ENCODE measurements around the gene MYPN.

MYPN gene

GRCh38 chr10:68253346-68253745 is 144.1 kb downstream of the MYPN start:
- TF ChIP-seq FOXK2 (IDR thresholded peaks at IDR 0.05) (no peak), NFRKB (IDR thresholded peaks at IDR 0.05) (no peak), FOXM1 (IDR thresholded peaks at IDR 0.05; ENCODE audit: borderline replicate concordance) (no peak), SP1 (IDR thresholded peaks at IDR 0.05) (no peak), PKNOX1 (IDR thresholded peaks at IDR 0.05) (no peak)
- POLR2A ChIA-PET = interaction anchor here (0.9 to 1.4 kb wide), 2 partner anchors 22 to 78 kb away, joined by 4 to 5 read pairs; partner anchors contain the start of genes ATOH7 and HNRNPH3
- CTCF ChIA-PET = interaction anchor here (0.5 to 1.4 kb wide), 2 partner anchors 46 to 48 kb away, joined by 4 to 5 read pairs; no protein-coding TSS in a partner anchor
- no peak for DNase-seq (ENCODE audit: extremely low spot score)

DNA sequence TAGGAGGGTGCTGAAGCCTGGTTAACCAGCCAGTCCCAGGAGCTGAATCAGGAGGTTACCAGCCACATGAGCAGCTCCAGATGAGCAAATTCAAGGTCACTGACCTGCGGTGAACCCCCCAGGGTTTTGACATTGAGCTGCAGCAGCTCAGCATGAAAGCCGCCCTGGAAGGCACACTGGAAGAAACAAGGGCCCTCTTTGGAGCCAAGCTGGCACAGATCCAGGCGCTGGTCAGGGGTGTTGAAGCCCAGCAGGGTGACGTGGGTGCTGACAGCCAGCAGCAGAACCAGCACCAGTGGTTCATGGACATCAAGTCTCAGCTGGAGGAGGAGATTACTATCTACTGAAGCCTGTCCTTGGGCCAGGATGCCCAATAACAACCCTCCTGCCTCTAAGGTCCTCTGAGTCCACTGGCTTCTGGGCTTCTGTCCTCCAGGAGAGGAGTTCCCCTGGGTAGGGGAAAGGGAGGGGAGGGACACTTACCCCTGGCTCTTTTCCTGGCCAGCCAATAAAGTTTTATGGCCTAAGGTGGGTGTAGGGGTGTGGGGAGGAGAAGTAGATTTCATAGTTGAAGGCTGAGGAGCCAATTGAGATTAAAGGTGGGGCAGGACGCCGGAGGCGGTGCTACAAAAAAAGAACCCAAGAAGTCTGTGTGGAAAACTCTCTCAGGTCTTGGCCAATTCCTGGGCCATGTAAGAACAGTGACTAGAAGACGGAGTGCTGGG is 152.0 kb downstream of the MYPN start:
- ChIA-PET CTCF (interaction anchor here (0.8 kb wide), 1 partner anchor 49 kb away, joined by 3 read pairs; no protein-coding TSS in a partner anchor), POLR2A (no interaction called here)
- DNase-seq (ENCODE audit: extremely low spot score) = no peak
- TF ChIP-seq FOXK2 (IDR thresholded peaks at IDR 0.05) (no peak), SP1 (IDR thresholded peaks at IDR 0.05) (no peak), FOXM1 (IDR thresholded peaks at IDR 0.05; ENCODE audit: borderline replicate concordance) (no peak), ARNT (IDR thresholded peaks at IDR 0.05) (no peak), SUZ12 (IDR thresholded peaks at IDR 0.05) (no peak), ELF4 (IDR thresholded peaks at IDR 0.05) (no peak), FOXA1 (IDR thresholded peaks at IDR 0.05) (no peak), PKNOX1 (IDR thresholded peaks at IDR 0.05) (no peak), TARDBP (IDR thresholded peaks at IDR 0.05) (no peak), HDGF (IDR thresholded peaks at IDR 0.05; ENCODE audit: borderline replicate concordance) (no peak), LEF1 (IDR thresholded peaks at IDR 0.05; ENCODE audit: borderline replicate concordance) (no peak), NFRKB (IDR thresholded peaks at IDR 0.05) (no peak), CTBP1 (IDR thresholded peaks at IDR 0.05; ENCODE audit: borderline replicate concordance) (no peak), BHLHE40 (IDR thresholded peaks at IDR 0.05; ENCODE audit: borderline replicate concordance) (no peak)

Measured in HEK293T (cell line).